Stimulated activated CD4-positive, alpha-beta T cell treated with anti-CD3 and anti-CD28 coated beads, Interleukin-15, amount 100 ng/mL, for 24 hours (primary cell): ENCODE results near the gene CLEC7A.

ENCODE experiments used
- DNase-seq: peaks from one replicate; pipeline ENCODE4 v3.0.0-alpha.2; 2020

The CLEC7A gene

GRCh38 chr12:10088955-10089900, 40.8 kb downstream of the CLEC7A start:
- no peak for DNase-seq

- DNase-seq: no peak
Observed at GRCh38 chr12:10088031-10088430, 42.0 kb downstream of the CLEC7A start.

GRCh38 chr12:10086387-10086786, 43.6 kb downstream of the CLEC7A start:
- DNase-seq: no peak

GRCh38 chr12:10084733-10085132, 45.3 kb downstream of the CLEC7A start:
- DNase-seq: no peak

- no peak for DNase-seq
Observed at GRCh38 chr12:10082117-10082874, 47.7 kb downstream of the CLEC7A start.

- no peak for DNase-seq
Observed at GRCh38 chr12:10075451-10075850, 54.5 kb downstream of the CLEC7A start.

GRCh38 chr12:10073261-10073660, 56.7 kb downstream of the CLEC7A start:
- no peak for DNase-seq

- DNase-seq: no peak
Observed at GRCh38 chr12:10072131-10072530, 57.9 kb downstream of the CLEC7A start.

GRCh38 chr12:10070380-10070779, 59.6 kb downstream of the CLEC7A start:
- no peak for DNase-seq

GRCh38 chr12:10069976-10070375, 60.0 kb downstream of the CLEC7A start:
- DNase-seq: no peak

GRCh38 chr12:10069099-10069498, 60.9 kb downstream of the CLEC7A start:
- DNase-seq: no peak

GRCh38 chr12:10068644-10069043, 61.4 kb downstream of the CLEC7A start:
- no peak for DNase-seq

- DNase-seq: no peak
Observed at GRCh38 chr12:10067942-10068341, 62.1 kb downstream of the CLEC7A start.

- no peak for DNase-seq
Observed at GRCh38 chr12:10067264-10067663, 62.7 kb downstream of the CLEC7A start.
